ENCODE data around the gene PTPRN2.
"Not testable (repeated sequence)": the region's sequence is repeated elsewhere in the genome, so short reads cannot be mapped to it uniquely, and the experiment has no call there.

The PTPRN2 gene

GRCh38 chr7:157992511-157993160, 595.0 kb downstream of the PTPRN2 start:
- no peak for DNase-seq (ENCODE audit: low spot score)

- no peak for DNase-seq (ENCODE audit: low spot score)
Observed at GRCh38 chr7:157991761-157992160, 595.9 kb downstream of the PTPRN2 start.

- DNase-seq (ENCODE audit: low spot score) = no peak
Observed at GRCh38 chr7:157991351-157991750, 596.3 kb downstream of the PTPRN2 start.

GRCh38 chr7:157990881-157991250, 596.8 kb downstream of the PTPRN2 start:
- DNase-seq (ENCODE audit: low spot score) = no peak

GRCh38 chr7:157990226-157990880, 597.3 kb downstream of the PTPRN2 start:
- no peak for DNase-seq (ENCODE audit: low spot score)

- no peak for DNase-seq (ENCODE audit: low spot score)
Observed at GRCh38 chr7:157989589-157989988, 598.0 kb downstream of the PTPRN2 start.

DNA sequence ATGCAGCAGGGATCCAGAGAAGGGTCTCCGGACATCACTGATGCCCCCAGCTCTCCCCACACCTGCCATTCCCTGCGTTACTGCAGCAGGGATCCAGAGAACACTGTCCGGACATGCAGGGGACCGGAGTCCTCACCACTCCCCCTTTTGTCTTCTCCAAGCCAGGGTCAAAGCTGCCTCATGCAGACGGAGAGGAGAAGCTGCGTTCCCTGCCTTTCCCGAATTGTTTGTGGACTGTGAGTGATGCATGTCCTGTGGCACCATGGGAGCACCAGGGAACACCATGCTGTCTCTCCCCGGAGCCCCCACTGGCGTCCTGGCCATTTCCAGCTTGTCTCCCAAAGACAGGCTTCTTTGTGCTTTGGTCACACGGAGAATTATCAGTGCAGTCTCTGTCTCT, 599.7 kb downstream of the PTPRN2 start:
- no peak for DNase-seq (ENCODE audit: low spot score)

DNA sequence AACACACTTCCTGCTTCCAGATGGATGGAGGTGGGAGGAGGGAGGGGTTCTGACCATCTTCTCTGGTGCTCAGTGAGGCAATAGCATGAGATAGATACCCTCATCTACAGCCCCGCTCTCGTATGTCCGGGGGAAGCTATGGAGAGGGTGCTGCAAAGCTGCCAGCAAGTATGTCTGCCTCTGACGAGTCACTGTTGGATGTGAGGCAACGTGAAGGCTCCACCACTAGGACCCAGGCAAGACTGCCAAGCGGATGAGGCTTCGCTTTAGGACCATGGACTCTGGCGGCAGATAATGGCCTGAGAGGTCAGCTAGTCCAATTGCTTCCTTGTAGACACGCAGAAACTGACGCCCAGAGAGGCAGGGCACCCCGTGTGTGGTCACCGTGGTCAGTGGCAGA, 601.6 kb downstream of the PTPRN2 start:
- no peak for DNase-seq (ENCODE audit: low spot score)

DNA sequence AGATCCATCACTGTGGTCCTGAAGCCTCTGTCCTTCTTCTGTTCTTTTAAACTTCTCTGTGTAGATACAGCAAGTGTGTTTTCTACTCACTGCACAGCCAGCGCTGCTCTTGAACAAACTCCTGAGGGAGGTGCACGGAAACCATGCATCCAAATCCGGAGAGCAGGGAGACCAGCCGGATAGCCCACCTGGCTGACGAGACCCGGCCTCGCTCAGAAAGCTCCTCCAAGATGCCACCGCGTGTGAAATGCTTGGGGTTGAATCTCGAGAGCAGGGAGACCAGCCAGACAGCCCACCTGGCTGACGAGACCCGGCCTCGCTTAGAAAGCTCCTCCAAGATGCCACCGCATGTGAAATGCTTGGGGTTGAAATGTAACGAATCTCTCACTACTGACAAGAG, 602.0 kb downstream of the PTPRN2 start:
- no peak for DNase-seq (ENCODE audit: low spot score)

DNA sequence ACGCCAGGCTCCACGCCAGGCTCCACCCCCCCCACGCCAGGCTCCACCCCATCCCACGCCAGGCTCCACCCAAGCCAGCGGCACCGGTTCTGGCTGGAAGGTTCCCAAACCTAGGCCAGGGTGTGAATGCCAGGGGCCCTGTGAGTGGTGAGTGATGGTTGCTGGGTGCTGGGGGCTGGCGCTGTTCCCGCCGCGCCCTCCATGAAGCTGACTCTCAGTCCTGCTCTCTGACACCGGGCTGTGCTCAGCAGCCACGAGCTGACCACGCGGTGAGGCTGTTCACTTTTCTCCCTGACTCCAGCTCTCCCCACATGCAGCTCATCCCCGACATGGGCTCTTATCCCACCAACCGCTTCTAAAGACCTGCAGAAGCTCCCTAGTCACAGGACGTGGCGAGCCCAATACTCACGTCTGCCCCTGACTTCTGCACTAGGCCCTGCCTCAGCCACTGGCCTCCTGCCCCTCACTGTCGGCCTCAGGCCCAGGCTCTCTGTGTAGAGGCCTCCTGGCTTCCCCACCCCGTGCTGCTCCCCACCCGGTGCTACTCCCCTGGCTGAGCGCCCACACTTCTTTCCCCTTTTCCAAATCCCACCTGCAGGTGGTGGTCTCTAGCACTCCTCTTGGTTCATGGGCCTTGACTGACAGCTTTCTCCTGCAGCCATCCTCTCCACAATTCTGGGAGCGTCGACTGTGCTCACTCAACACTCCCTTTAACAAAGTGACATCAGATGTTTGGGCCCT, 603.0 kb downstream of the PTPRN2 start:
- DNase-seq (ENCODE audit: low spot score) = no peak

GRCh38 chr7:157983502-157984422, 603.9 kb downstream of the PTPRN2 start:
- no peak for DNase-seq (ENCODE audit: low spot score)

- no peak for DNase-seq (ENCODE audit: low spot score)
Observed at GRCh38 chr7:157981778-157982177, 605.8 kb downstream of the PTPRN2 start.

DNA sequence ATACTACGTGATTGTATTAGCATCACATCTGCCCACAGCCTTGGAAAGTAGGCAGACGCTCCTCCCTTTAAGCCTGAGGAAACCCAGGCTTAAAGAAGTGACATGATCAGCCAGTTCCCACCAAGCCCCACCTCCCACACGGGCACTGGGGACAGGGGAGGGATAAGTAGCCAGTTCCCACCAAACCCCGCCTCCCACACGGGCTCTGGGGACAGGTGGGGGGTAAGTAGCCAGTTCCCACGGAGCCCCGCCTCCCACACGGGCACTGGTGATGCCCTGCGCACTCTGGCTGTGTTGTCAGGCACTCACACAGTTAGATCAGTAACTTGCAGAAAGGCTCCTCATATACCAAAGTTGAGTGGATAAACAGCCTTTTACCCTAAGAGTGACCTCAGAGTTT, 606.8 kb downstream of the PTPRN2 start:
- DNase-seq (ENCODE audit: low spot score) = no peak

GRCh38 chr7:157980341-157980731, 607.3 kb downstream of the PTPRN2 start:
- DNase-seq (ENCODE audit: low spot score) = not testable (repeated sequence)

DNA sequence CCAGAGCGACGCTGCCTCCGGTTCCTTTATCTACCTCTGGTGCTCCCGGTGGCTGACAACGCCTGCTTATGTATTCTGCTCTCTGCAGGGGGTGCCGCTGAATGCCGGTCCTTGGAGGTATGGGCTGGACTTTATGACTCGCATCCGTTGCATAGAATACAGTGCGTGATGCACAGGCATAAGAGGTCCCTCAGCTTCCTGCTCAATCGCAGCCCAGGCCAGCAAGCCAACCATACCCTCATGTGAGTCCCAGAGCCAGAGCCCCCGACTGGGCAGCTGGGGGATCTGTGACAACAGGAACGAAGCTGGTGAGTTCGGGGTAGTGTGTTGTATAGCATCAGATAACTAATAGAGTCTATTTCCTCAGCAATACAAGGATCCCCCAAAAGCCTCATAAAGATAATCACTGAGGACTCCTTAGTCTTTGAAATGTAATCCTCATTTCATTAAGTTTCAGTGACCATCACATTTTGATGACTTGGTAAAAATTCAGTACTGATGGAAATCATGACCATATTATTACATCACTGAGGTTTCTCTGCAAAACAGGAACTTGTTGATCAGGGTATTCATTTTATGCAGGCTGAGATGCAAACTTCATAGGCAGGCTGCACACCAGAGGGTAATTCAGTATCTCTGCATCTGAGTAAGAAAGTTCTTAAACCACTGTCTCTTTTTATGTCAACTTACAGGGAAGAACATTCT, 607.8 kb downstream of the PTPRN2 start:
- no peak for DNase-seq (ENCODE audit: low spot score)

DNA sequence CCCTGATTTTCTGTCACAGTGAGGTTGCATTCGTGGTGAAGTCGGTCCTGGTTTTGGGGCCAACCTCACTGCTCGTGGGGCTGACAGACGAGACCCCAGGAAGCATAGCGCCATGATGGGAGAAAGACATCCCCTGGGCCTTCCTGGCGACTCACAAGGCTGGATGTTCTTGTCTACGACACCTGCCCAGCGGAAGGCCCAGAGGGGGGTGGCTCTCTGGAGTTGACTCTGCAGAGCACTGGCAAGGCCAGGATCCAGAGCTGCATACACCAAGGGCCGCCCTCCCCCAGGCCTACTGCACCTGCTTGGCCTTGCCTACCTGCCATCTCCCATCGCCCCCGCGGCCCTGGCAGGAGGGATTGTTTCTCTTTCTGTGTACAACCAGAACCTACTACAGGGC, 608.9 kb downstream of the PTPRN2 start:
- no peak for DNase-seq (ENCODE audit: low spot score)

GRCh38 chr7:157977717-157978496, 609.7 kb downstream of the PTPRN2 start:
- DNase-seq (ENCODE audit: low spot score) = no peak

GRCh38 chr7:157977306-157977705, 610.3 kb downstream of the PTPRN2 start:
- no peak for DNase-seq (ENCODE audit: low spot score)

DNA sequence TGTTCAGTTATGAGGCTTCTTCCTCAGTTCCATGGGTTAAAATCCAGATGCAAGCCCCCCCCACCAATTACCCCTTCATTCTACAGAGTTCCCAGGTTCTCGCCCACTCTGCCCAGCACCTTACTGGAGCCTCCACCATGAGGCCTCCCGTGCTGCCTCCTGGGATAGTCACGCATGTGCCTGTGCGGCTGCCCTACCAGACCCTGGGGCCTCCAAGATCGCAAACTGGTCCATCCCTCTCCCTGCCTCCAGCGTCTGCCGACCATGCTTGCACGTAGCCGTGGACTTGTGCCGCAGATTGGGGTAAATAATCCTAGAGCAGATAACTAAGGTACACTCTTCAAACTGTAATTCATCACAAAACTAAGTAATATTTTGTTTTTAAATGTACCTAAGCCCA, 611.2 kb downstream of the PTPRN2 start:
- DNase-seq (ENCODE audit: low spot score) = no peak

GRCh38 chr7:157975401-157976372, 611.9 kb downstream of the PTPRN2 start:
- no peak for DNase-seq (ENCODE audit: low spot score)

Data from D341Med (cell line).